Measurements from ENCODE around the gene CWC15.

DNA sequence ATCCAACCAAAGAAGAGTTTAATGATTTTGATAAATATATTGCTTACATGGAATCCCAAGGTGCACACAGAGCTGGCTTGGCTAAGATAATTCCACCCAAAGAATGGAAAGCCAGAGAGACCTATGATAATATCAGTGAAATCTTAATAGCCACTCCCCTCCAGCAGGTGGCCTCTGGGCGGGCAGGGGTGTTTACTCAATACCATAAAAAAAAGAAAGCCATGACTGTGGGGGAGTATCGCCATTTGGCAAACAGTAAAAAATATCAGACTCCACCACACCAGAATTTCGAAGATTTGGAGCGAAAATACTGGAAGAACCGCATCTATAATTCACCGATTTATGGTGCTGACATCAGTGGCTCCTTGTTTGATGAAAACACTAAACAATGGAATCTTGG is 24.1 kb upstream of the CWC15 start:
- TF ChIP-seq, protein P1, sequence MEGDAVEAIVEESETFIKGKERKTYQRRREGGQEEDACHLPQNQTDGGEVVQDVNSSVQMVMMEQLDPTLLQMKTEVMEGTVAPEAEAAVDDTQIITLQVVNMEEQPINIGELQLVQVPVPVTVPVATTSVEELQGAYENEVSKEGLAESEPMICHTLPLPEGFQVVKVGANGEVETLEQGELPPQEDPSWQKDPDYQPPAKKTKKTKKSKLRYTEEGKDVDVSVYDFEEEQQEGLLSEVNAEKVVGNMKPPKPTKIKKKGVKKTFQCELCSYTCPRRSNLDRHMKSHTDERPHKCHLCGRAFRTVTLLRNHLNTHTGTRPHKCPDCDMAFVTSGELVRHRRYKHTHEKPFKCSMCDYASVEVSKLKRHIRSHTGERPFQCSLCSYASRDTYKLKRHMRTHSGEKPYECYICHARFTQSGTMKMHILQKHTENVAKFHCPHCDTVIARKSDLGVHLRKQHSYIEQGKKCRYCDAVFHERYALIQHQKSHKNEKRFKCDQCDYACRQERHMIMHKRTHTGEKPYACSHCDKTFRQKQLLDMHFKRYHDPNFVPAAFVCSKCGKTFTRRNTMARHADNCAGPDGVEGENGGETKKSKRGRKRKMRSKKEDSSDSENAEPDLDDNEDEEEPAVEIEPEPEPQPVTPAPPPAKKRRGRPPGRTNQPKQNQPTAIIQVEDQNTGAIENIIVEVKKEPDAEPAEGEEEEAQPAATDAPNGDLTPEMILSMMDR (IDR thresholded peaks at IDR 0.05), result no peak
- TF ChIP-seq POLR2A (IDR thresholded peaks at IDR 0.05), result no peak
- no peak for TF ChIP-seq EP300 (IDR thresholded peaks at IDR 0.05)

All from ovary (tissue), 3 donors.